NCI-H187 (cell line): ENCODE data around the gene GINM1.

Source experiments
- DNase-seq, 2 experiments: peaks; one replicate each; lab custom pipeline; 2025; lab: John Stamatoyannopoulos, UW

Gene GINM1, protein sequence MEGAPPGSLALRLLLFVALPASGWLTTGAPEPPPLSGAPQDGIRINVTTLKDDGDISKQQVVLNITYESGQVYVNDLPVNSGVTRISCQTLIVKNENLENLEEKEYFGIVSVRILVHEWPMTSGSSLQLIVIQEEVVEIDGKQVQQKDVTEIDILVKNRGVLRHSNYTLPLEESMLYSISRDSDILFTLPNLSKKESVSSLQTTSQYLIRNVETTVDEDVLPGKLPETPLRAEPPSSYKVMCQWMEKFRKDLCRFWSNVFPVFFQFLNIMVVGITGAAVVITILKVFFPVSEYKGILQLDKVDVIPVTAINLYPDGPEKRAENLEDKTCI

DNA sequence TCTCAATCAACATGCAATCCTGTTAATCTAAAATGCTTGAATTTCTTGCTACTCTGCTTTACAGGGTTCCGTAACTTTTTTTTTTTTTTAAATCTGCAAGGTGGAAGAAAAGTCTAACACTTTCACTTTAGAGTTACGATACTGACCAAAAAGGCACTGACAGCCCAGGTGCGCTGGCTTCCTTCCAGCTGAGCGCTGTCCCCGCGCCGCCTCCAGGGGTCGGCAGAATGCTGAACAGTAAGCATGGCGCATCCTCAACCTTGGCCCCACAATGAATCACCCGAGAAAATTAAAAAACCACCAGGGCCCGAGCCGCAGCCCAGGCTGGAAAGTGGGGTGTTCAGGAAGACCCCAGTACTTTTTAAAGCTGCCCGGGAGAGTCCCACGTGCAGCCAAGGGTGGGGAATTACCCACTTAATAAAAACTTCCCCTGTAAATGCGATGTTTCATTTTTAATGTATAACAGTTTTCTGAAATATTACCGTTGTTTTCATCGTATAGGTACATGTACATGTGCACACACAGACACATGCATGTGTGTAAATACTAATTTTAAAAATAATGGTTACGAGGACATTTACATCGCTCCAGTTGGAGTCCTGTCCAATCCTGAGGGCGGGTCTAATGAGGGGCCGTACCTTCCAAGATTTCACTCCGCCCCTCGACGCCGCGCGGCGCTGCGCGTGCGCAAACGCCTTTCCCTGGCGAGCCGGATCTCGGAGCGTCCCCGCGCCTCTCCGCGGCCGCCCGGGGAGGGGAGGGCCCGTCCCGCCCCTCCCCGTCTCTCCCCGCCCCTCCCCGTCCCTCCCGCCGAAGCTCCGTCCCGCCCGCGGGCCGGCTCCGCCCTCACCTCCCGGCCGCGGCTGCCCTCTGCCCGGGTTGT is at the start of gene GINM1:
Gene GINM1 (plus strand): TSS at position 849 of the 883 bp plus-strand sequence. CDS start 40 bp downstream, outside the sequence.
- DNase-seq: peak; percentile 89 to 92

DNA sequence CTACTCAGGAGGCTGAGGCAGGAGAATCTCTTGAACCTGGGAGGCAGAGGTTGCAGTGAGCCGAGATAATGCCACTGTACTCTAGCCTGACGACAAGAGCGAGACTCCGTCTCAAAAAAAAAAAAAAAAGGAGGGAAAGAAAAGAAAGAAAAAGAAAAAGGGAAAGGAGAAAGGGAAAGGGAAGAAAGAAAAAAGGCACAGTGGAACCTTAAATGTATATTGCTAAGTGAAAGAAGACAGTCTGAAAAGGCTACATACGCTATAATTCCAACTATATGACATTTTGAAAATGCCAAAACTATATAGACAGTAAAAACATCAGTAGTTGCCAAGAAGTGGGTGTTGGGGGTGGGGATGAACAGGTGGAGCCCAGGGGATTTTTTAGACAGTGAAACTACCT is 36.5 kb upstream of the GINM1 start:
- DNase-seq: no peak

DNA sequence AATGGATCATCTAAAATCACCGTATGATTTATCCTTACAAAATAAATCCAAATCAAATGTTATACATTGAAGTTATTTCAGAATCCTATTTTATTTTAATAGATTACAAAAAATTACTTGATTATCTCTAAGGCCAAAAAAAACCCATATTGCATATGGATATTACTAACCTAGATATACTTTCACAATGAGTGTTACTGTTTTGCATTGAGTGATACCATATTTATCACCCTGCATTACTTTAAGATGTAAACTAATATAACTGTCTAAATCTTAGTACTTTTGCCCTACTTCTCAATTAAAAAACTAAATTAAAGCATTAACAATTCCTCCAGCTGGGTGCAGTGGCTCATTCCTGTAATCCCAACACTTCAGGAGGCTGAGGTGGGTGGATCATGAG is 31.4 kb upstream of the GINM1 start:
- DNase-seq: no peak

DNA sequence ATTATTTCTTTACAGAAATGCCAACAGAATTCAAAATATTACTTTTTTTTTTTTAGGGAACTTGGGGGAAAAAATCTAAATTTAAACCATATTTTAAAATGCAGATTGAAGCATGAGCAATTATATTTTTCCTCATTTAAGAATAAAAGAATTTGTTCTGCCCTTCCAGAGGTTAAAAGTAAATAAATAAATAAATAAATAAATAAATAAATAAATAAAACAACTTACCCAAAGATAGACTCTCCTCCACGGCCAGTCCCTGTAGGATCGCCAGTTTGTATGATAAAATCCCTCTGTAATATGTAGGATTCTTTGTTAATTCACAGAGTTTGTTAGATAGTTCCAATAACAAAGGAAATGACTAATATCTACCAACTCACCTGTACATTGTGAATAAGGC is 25.0 kb upstream of the GINM1 start:
- no peak for DNase-seq

DNA sequence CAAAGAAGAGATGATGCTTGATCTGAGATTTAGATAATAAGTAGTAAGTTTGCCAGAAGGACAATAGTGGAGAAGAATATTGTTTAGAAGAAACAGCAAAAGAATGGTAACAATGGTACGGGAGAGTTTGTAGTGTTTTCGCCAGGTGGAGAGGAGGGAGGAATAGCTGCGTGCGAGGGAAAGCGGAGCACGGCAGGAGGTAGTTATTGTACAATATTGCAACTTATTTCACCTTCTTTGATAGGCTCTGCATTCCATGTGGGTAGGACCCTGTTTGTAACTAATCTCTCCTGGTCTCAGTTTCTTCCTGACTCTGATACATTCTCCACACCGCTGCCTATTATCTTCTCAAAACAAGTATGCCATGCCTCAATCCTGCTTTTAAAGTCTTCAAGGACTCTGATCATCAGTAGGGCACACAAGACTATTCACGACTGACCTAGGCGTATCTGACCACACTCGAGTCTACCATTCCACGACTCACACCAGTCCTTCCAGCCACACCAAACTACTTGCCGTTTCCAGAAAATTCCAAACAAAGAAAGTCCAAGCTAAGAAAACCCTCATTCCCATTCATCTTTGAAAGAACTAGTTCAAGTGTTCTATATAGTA is 21.4 kb upstream of the GINM1 start:
- DNase-seq: no peak

DNA sequence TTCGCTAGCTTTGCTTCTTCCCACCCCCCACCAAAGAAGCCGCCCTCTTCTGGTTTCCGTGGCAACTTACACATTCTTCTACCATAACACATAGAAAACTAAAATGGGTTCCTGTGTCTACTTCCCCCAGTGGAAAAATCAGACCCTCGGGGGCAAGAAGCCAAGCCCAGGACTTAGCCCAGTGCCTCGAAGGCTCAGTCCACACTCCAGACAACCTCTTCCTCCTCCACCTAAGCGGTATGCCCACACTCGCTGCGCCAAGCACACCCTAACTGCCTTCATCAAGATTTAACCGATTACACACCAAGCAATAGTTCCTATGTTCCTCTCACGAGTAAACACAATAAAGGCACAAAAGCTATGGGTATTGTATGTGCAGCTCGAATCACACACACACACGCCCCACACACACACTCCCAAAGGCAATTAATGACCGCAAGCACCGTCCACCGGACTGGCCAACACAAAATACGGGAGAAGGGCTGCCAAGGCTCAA is 20.9 kb upstream of the GINM1 start:
- DNase-seq: no peak

DNA sequence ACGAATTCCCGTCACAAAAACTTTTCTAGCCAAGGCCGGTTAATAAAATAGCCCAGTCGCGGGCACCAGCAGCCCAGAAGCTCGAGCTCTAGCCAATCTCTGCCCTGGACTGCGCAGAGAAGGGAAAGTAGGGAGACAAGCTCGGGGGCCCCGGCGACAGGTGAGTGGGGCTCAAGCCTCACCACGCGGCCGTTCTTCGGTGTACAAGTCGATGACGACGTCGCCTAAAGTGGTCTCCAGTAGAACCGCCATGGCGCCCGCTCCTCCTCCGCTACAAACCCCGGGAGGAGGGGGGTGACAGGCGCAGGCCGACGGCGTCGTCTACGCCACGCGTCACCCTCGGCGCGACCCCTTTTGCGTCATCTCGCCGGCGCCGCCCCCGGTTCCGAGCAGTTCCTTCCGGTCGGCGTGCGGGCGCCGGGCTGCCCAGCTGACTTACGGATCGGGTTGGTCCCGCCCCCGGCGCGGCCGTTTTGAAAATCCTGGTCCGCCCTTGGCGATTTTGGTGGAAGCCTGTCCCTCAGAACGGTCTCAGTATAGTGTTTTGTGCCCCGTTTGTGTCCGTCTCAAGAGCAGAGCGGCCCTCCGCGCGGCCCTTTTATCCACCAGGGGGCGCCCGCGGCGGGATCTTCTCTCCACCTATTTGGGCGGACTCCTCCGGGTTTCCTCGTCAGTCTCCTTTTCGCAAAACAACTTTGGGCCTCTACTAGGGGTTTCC is 20.3 kb upstream of the GINM1 start, which contains the start of gene PPIL4:
Gene PPIL4 (minus strand): TSS at position 290 of the 718 bp plus-strand sequence. CDS start 38 bp downstream, at position 252.
- peak; percentile 90 to 94 for DNase-seq

DNA sequence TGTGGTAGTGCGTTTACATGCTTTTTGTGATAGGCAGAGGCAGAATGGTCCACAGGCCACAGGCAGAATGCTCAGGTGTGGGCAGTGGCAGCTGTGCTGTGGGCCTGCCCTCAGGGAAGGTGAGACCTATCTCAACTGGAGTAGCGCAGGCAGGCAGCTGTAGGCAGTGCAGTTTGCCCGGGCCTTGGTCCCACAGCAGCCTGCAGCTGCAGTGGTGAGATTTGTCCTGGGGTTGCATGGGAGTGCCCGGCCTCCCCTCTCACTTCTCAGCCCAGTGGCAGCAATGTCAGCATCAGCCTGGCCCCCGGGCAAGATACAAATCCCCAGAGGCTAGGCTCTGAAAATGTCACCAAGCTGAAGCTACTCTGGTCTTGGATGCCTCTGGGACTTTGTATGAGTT is 14.3 kb upstream of the GINM1 start:
- no peak for DNase-seq

DNA sequence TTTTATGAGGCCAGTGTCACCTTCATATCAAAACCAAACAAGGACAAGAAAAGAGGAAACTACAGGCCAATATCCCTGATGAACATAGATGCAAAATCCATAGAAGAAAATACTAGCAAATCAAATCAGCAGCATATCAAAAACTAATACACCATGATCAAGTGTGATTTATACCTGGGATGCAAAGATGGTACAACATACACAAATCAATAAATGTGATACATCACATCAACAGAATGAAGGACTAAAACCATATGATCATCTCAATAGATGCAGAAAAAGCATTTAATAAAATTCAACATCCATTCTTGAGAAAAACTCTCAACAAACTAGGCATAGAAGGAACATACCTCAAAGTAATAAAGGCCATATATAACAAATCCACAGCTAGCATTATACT is 8.1 kb upstream of the GINM1 start:
- no peak for DNase-seq

DNA sequence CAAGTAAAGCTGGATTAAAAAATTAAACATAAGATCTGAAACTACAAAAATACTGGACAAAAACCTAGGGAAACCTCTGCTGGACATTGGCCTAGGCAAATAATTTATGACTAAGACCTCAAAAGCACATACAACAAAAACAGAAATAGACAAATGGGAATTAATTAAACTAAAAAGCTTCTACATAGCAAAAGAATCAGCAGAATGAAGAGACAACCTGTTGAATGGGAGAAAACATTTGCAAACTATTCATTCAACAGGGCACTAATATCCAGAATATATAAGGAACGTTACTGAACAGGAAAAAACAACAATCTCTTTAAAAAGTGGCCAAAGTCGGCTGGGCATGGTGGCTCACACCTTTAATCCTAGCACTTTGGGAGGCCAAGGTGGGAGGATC is 6.8 kb upstream of the GINM1 start:
- no peak for DNase-seq

DNA sequence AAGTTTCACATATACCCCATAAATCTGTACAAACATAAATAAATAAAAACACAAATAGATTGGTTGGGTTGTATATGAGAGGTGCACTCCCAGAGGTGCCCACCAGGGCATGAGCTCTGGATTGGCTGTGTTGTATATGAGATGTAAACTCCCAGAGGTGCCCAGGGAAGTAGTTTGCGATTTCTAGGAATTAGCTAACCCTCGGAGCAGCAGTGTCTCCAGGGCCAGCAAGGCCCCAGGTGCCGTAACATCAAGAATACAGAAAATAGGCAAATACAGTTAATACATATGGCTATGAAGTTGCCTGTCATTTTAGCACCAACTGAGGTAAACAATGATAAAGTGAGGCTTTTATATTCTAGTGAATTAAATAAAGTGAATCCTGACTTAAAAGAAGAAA is 5.4 kb upstream of the GINM1 start:
- no peak for DNase-seq

DNA sequence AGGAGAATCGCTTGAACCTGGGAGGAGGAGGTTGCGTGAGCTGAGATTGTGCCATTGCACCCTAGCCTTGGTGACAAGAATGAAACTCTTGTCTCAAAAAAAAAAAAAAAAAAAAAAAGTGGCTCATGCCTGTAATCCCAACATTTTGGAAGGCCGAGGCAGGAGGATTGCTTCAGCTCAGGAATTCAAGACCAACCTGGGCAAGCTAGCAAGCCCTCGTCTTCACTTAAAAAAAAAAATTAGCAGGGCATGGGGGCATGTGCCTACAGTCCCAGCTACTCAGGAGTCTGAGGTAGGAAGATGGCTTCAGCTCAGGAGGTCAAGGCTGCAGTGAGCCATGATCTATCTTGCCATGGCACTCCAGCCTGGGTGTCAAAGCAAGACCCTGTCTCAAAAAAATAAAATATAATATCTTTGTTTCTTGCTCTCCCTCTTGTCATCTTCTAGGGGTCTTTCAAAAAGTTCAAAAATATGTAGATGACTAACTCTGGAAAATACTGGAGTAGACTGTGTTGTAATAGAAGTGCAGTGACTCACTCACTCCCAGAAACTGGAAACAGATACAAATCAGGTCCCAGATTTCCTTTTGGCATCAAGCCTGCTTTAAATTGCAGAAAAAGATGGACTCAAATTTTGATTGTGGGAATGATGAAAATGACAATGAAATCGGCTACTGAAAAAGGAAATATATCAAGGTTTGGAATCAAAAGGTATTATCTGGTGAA is 2.8 kb upstream of the GINM1 start:
- DNase-seq: no peak

DNA sequence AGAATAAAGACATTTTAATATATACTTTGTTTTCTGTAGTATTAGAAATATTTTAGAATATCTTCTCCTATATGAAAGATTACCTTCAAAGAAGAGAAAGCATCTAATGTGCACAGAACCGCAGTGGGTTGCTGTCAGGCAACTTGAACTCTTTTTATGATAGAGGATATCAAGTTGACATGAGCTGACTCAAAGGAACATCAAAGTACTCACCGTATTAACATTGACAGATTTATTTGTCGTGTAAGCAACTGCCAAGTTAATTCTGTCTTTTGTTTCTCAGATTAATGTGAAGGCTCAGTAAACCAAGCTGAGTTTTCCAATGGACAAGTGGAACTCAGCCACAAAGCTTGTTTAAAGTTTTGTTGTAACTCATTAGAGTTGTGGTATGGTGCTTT is 2.2 kb upstream of the GINM1 start:
- DNase-seq: no peak

DNA sequence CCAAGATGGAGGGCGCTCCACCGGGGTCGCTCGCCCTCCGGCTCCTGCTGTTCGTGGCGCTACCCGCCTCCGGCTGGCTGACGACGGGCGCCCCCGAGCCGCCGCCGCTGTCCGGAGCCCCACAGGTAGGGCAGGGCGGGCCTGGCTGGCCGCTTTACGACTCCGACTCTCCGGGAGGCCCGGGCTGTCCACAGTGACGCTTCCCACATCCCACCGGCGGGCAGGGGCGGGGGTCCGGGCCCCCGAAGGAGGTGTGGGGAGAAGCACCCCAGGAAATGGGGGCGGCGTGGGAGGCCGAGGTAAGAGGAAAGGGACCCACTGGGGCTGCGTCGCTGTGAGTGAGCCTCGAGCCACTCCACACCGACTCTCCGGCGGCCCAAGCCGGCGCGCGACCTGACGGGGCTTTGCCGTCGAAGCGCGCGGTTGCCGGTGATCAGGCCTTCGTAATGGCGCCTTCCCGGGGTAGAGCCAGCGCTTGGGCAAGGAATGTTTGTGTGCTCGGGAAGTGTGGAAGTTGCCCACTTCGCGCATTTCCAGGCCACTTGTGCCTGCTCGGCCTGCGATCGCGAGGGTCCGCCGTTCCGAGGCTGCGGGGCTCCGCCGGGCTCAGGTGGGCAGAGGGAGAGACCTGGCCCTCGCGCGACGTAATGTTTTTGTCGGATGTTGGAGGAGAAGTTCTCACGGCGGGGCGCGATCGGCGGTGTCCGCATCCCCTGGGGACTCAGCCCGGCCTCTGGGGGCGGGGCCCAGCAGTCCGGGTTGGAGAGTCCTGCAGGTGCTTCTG is 427 bp downstream of the GINM1 start:
- DNase-seq: peak; percentile 31 to 32

DNA sequence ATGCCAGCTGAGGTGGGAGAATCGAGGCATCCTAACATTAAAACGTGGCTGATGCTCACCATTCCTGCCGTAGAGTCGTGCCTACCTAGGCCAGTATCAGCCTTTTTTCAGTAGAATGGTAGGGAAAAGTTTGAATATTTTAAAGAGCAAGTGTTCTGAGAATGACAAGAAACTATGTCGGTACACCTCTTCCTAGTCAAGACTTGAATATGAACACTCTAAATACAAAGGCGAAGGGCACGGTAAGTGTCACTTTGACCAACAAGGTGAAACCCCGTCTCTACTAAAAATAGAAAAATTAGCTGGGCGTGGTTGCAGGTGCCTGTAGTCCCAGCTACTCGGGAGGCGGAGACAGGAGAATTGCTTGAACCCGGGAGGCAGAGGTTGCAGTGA is 1.0 kb downstream of the GINM1 start:
- no peak for DNase-seq

DNA sequence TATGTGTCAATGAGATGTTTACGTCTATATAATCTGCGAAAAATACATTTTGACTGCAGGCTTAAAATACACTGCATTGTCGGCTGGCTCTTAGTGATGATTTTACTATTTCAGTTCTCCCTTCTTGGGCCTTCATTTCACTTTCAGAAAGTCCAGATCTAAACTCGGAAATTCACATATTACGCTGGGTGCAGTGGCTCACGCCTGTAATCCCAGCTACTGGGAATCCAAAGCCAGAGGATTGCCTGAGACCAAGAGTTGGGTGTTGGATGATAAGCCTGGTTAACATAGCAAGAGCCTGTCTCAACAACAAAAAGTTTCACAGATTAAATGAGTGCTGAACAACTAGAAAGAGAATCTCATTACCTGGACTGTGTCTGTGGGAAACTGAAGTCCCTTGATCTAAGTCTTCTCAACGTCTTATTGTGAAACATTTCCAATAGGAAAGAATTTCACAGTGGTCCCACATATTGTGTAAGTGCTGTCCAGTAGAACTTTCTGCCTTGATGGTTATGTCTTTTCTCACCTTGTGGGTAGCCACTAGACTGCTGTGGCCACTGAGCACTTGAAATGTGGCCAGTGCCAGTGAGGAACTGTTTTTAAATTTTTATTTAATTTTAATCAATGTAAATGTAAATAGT is 1.9 kb downstream of the GINM1 start:
- no peak for DNase-seq

DNA sequence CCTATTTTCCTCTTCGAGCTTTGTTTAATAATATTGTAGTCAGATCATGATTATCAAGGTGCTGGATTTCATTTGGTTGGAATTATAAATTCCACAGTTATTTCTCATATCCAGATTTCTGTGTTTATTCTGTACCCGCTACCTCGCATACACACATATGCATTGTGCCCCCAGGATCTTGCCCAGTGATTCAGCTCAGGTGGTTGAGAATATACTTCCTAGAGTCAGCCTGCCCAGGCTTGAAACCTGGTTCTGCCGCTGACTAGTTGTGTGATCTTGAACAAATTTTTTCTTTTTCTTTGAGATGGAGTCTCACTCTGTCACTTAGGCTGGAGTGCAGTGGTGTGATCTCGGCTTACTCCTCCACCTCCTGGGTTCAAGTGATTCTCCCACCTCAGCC is 14.7 kb downstream of the GINM1 start:
- no peak for DNase-seq

DNA sequence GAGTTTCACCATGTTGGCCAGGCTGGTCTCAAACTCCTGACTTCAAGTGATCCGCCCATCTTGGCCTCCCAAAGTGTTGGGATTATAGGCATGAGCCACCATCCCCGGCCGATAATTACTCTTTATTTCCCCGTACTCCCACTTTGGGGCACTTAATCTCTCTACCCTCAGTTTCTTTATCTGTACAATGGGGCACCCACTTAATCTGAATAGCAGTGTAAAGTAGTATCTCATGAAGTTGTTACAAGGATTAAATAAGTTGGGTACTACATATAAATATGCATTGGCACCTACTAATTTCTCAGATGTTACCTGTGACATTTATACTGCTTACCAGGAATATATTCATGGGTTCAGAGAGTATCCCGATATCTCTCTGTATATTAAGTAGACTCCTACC is 15.2 kb downstream of the GINM1 start:
- no peak for DNase-seq

DNA sequence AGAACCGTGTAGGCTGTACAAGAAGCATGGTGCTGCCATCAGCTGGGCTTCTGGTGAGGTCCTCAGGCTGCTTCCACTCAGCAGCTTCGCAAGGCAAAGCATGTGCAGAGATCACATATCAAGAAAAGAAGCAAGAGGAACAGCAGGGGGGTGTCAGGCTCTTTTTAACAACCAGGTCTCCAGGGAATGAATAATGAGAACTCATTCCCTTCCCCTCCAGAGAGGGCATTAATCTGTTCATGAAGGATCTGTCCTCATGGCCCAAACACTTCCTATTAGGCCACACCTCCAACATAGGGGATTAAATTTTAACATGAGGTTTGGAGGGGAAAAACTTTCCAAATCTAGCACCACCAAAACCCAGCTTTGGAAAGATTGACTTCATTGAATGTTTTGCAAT is 20.0 kb downstream of the GINM1 start:
- no peak for DNase-seq

DNA sequence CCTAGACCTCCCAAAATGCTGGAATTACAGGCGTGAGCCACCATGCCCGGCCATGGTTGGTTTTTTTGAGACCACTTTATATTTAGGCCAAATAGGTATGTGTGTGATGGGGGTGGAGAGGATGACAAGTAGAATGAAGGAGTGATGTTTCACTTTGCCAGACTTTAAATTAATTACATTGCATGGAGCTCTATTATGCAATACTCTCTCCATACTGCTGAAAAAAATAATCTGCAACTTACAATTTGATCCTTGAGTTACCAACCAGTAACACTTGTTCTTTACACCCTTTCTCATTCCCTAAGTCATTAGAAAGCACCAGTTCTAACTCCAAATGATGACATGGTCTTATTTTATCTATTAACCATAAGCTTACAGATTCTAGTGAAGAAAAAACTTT is 26.8 kb downstream of the GINM1 start:
- DNase-seq: no peak
